ENCODE data around the gene MKNK2. TPM values are rescaled to one million over a fixed set of nuclear protein-coding genes. Genes with fewer than 3 reads are reported as not detected.

Gene MKNK2
- total RNA-seq, 1 donor: 82.5 TPM

DNA sequence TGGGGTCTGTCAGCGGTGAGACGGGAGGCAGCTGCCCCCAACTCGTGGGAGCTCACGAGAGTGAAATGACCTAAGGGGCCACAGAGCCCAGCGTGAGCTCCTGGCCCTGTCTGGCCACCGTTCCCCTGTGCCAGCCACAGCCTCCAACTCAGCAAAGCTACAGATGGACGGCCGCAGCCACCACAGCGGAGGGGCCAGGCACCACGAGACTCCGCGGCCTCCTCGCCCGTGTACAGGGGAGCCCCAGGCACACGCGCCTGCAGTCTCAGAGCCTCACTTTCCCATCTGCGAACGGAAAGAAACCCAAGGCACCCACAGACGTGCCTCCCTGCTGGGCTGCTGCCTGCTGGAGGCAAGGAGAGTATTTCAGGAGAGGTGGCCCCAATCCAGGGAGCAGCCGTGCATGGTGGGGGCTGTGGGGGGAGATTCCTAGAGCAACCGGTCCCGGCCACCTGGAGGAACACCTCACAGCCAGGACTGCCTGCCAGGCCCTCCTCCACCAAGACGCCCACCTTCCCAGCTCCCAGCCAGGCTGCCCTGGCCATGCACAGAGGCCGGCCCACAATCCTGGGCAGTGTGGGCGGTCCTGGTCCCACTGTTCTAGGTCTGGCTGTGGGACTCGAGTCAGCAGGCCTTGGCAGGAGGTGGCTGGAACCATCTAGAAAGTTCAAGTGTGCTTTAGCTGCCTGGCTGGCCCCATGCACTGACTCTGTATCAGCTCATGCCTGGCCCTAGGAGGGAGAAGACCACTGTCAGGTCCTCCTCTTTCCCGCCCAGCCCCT is 1.9 kb downstream of the MKNK2 start:
- Histone ChIP-seq H3K4me2 (ENCODE audit: insufficient read depth, low read length) (peak overlapping the region; percentile 96), H3K4me1 (ENCODE audit: insufficient read depth, low read length) (peaks cover 22% of the 10 kb centered on the region), H3K4me3 (ENCODE audit: insufficient read depth, low read length) (peak overlapping the region; percentile 86), H3K27me3 (ENCODE audit: insufficient read depth, low read length) (no peaks in the 10 kb centered on the region), H3K9me3 (ENCODE audit: low read depth, low read length) (no peaks in the 10 kb centered on the region), H3K79me2 (ENCODE audit: insufficient read depth, low read length) (peaks cover 58% of the 10 kb centered on the region), H4K20me1 (ENCODE audit: insufficient read depth, low read length) (peaks cover 62% of the 10 kb centered on the region), H3K36me3 (ENCODE audit: insufficient read depth, low read length) (peaks cover 14% of the 10 kb centered on the region), H3K27ac (ENCODE audit: low read depth, low read length) (peak overlapping the region; percentile 58), H2AFZ (ENCODE audit: low read length) (no peak overlapping the region)
- peak; percentile 95 for DNase-seq (ENCODE audit: insufficient read length, low spot score, missing footprints)
- TF ChIP-seq CTCF (IDR thresholded peaks at IDR 0.05; ENCODE audit: extremely low read depth, low read depth, low read length): no peak

DNA sequence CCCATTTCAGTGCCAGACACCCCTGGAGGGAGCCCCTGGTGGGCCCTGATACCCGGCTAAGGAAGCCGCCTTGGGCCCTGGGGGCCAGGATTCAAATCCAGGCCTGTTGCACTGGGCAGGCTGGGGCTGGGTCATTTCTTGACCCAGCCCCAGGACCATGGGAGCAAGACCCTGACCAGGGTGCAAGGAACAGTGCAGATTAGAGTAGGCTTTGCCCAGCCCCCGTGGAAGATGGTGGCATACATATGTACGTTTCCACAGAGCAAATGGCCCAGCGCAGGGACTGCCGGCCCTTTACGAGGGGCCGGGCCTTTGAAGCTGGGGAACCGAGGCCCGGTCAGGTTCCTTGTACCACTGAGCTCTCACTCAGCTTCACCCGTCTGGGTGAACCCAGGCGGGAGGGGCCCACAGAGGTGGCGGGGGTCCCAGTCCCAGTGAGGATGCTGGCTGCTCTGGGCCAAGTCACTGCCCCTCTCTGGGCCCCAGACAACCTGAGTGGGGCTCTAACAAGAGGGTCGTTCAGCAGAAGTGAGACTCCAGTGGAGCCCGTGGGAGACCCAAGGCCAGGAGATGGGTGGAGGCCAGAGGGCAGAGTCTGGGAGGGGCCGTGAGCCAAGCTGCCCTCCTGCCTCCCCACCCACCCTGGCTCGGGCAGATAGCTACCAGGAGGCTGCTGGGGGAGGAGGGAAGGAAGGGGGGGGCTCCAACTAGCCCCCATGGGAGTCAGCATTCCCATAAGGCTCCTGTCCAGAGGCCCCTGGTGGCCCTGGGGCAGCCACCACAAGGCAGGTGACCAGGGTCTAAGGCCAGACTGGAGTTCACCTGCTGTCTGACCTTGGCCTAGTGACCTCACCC is 2.7 kb downstream of the MKNK2 start:
- Histone ChIP-seq H3K79me2 (ENCODE audit: insufficient read depth, low read length) (peaks cover 58% of the 10 kb centered on the region), H3K27me3 (ENCODE audit: insufficient read depth, low read length) (no peaks in the 10 kb centered on the region), H3K4me2 (ENCODE audit: insufficient read depth, low read length) (no peak overlapping the region), H3K36me3 (ENCODE audit: insufficient read depth, low read length) (peaks cover 16% of the 10 kb centered on the region), H3K9me3 (ENCODE audit: low read depth, low read length) (no peaks in the 10 kb centered on the region), H3K27ac (ENCODE audit: low read depth, low read length) (no peak overlapping the region), H3K4me3 (ENCODE audit: insufficient read depth, low read length) (no peak overlapping the region), H2AFZ (ENCODE audit: low read length) (no peak overlapping the region), H3K4me1 (ENCODE audit: insufficient read depth, low read length) (peaks cover 22% of the 10 kb centered on the region), H4K20me1 (ENCODE audit: insufficient read depth, low read length) (peaks cover 67% of the 10 kb centered on the region)
- DNase-seq (ENCODE audit: insufficient read length, low spot score, missing footprints): peak; percentile 80
- TF ChIP-seq CTCF (IDR thresholded peaks at IDR 0.05; ENCODE audit: extremely low read depth, low read depth, low read length): no peak

DNA sequence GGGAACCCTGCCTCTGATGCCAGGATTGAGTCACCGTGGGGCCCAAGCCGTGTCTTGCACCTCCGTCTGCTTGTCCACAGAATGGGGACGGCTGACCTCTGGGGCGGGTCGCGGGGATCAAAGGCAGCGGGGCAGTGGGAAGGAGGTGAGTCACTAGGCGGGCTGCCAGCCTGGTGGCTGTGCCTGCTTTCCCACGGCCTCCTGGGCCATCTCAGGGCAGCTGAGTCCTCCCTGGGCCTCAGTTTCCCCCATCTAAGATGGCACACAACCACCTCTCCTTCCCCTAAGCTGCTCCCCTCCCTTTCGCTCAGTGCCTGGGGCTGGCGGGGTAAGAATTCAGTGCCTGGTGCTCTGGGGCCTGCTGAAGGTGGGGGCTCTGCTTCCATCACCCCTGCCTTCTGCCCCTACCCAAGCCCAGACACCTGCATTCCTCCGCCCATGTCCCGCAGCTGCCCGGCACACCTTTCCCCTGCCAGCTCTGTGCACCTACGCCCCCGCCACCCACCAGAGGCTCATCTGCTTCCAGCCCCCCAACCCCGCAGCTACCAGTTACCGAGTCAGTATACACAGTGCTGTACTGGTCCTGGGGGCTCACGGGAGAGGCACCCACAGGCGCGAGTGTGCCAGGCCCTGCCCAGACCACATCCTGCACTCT is 3.5 kb downstream of the MKNK2 start:
- Histone ChIP-seq H3K36me3 (ENCODE audit: insufficient read depth, low read length) (peaks cover 19% of the 10 kb centered on the region), H3K27me3 (ENCODE audit: insufficient read depth, low read length) (no peaks in the 10 kb centered on the region), H3K4me1 (ENCODE audit: insufficient read depth, low read length) (peaks cover 23% of the 10 kb centered on the region), H3K9me3 (ENCODE audit: low read depth, low read length) (no peaks in the 10 kb centered on the region), H3K27ac (ENCODE audit: low read depth, low read length) (no peak overlapping the region), H3K4me2 (ENCODE audit: insufficient read depth, low read length) (no peak overlapping the region), H3K4me3 (ENCODE audit: insufficient read depth, low read length) (no peak overlapping the region), H3K79me2 (ENCODE audit: insufficient read depth, low read length) (peaks cover 58% of the 10 kb centered on the region), H2AFZ (ENCODE audit: low read length) (no peak overlapping the region), H4K20me1 (ENCODE audit: insufficient read depth, low read length) (peaks cover 72% of the 10 kb centered on the region)
- peak; percentile 95 for DNase-seq (ENCODE audit: insufficient read length, low spot score, missing footprints)
- no peak for TF ChIP-seq CTCF (IDR thresholded peaks at IDR 0.05; ENCODE audit: extremely low read depth, low read depth, low read length)

All from osteoblast (primary cell).